NT2/D1 (cell line): Measurements from ENCODE around the gene AFG3L2.

Experiments
- SUZ12 ChIP-seq: IDR thresholded peaks from 2 replicates; pipeline ENCODE4 v1.6.1; 2011; ENCODE audit not compliant: insufficient read length, insufficient read depth; ENCODE audit errors: extremely low read depth
- YY1 ChIP-seq: IDR thresholded peaks from 2 replicates; pipeline ENCODE4 v1.6.1; 2011; ENCODE audit not compliant: insufficient read length, insufficient read depth
- ZNF274 ChIP-seq: IDR thresholded peaks from 2 replicates; pipeline ENCODE4 v1.6.1; 2011; ENCODE audit warnings: mild to moderate bottlenecking, low read depth, low read length

DNA sequence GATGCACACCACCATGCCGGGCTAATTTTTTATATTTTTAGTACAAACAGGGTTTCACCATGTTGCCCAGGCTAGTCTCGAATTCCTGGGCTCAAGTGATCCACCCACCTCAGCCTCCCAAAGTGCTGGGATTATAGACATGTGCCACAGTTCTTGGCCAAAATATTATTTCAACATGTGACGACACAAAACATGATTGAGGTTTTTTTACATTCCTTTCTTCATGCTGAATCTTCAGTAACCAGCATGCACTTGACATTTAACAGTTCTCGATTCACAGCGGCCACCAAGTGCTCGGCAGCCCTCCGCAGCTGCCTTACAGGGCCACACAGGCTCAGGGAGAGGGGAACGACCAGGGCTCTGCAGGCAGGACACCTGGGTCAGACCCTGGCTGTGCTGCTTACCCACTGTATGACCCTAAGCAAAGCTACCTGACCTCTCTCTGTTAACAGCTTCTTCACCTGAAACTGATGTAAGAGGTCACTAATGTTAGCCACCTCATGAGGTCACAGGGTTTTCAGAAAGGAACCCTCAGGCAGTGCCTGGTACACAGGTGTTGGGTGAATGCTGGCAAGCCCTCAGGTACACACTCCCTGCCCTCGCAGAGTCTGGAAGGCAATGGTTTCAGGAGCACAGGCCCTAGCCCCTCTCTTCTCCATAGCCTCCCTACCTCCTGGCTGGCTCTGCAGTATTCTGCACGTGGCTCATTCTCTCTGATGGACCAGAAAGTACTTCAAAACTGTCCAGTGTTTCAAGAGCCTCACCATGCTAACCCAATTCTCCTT lies 43.3 kb downstream of the AFG3L2 start:
- TF ChIP-seq YY1 (no peak), ZNF274 (no peak), SUZ12 (no peak)
